ENCODE results near the gene LPCAT4.

Gene LPCAT4

GRCh38 chr15:34336991-34337556, 29.9 kb downstream of the LPCAT4 start:
- DNase-seq (ENCODE audit: low read depth, low spot score) = no peak

GRCh38 chr15:34336231-34336990, 30.6 kb downstream of the LPCAT4 start:
- no peak for DNase-seq (ENCODE audit: low read depth, low spot score)

- no peak for DNase-seq (ENCODE audit: low read depth, low spot score)
Observed at GRCh38 chr15:34335176-34336032, 31.6 kb downstream of the LPCAT4 start.

- no peak for DNase-seq (ENCODE audit: low read depth, low spot score)
Observed at GRCh38 chr15:34334672-34335071, 32.3 kb downstream of the LPCAT4 start.

- no peak for DNase-seq (ENCODE audit: low read depth, low spot score)
Observed at GRCh38 chr15:34332553-34333120, 34.4 kb downstream of the LPCAT4 start.

- no peak for DNase-seq (ENCODE audit: low read depth, low spot score)
Observed at GRCh38 chr15:34331809-34332208, 35.2 kb downstream of the LPCAT4 start.

- no peak for DNase-seq (ENCODE audit: low read depth, low spot score)
Observed at GRCh38 chr15:34330279-34330678, 36.7 kb downstream of the LPCAT4 start.

- no peak for DNase-seq (ENCODE audit: low read depth, low spot score)
Observed at GRCh38 chr15:34329006-34329405, 38.0 kb downstream of the LPCAT4 start.

- DNase-seq (ENCODE audit: low read depth, low spot score) = no peak
Observed at GRCh38 chr15:34327906-34328305, 39.1 kb downstream of the LPCAT4 start.

- no peak for DNase-seq (ENCODE audit: low read depth, low spot score)
Observed at GRCh38 chr15:34325368-34325767, 41.6 kb downstream of the LPCAT4 start.

GRCh38 chr15:34324933-34325332, 42.1 kb downstream of the LPCAT4 start:
- no peak for DNase-seq (ENCODE audit: low read depth, low spot score)

GRCh38 chr15:34323217-34323616, 43.8 kb downstream of the LPCAT4 start:
- no peak for DNase-seq (ENCODE audit: low read depth, low spot score)

GRCh38 chr15:34318277-34319079, 48.5 kb downstream of the LPCAT4 start:
- DNase-seq (ENCODE audit: low read depth, low spot score) = no peak

GRCh38 chr15:34314491-34315490, 52.2 kb downstream of the LPCAT4 start:
- no peak for DNase-seq (ENCODE audit: low read depth, low spot score)

- no peak for DNase-seq (ENCODE audit: low read depth, low spot score)
Observed at GRCh38 chr15:34311563-34311962, 55.4 kb downstream of the LPCAT4 start.
